K562 (cell line): ENCODE data around the gene EIF2S1. TPM values are rescaled to one million over a fixed set of nuclear protein-coding genes. Genes with fewer than 3 reads are reported as not detected.

Experiments
- BDP1 ChIP-seq: IDR thresholded peaks from 3 replicates; pipeline ENCODE4 v1.6.1; 2011; ENCODE audit not compliant: insufficient read length, insufficient read depth
- CHD2 ChIP-seq: IDR thresholded peaks from 2 replicates; pipeline ENCODE4 v1.6.1; 2011; ENCODE audit warnings: low read depth, low read length
- CXXC5 ChIP-seq: fragments of 250-450 bp; sonication (Bioruptor Pico); IDR thresholded peaks from 2 replicates; pipeline ENCODE4 v1.8.0; 2022; ENCODE audit warnings: inconsistent platforms, mild to moderate bottlenecking, moderate library complexity
- HIVEP1 ChIP-seq: fragments of 250-450 bp; sonication (Bioruptor Pico); IDR thresholded peaks from 2 replicates; pipeline ENCODE4 v1.4.0; 2020; ENCODE audit warnings: mild to moderate bottlenecking
- HMGN3 ChIP-seq: IDR thresholded peaks from 2 replicates; pipeline ENCODE4 v1.6.1; 2011; ENCODE audit warnings: borderline replicate concordance, low read depth, mild to moderate bottlenecking, mixed read lengths, low read length; ENCODE audit not compliant: insufficient read length; ENCODE audit errors: extremely low read depth
- IRF2 ChIP-seq: sonication (generic); formaldehyde crosslinking; IDR thresholded peaks from 2 replicates; pipeline ENCODE4 v1.8.1; 2022; ENCODE audit warnings: mild to moderate bottlenecking, missing genetic modification reagents
- POU5F1 ChIP-seq: fragments of 150-350 bp; IDR thresholded peaks from 2 replicates; pipeline ENCODE4 v1.6.1; 2014; ENCODE audit warnings: borderline replicate concordance, low read length, low read depth, mild to moderate bottlenecking; ENCODE audit not compliant: partially characterized antibody
- TCF7L2 ChIP-seq: fragments of 150-350 bp; IDR thresholded peaks from 2 replicates; pipeline ENCODE4 v1.6.1; 2016; ENCODE audit warnings: low read depth, mild to moderate bottlenecking, low read length, moderate library complexity
- YY1 ChIP-seq, 3 experiments: IDR thresholded peaks; 2 replicates each; pipeline ENCODE4 v1.6.1; 2011; ENCODE audit warnings: low read length in 2 of 3, mild to moderate bottlenecking in 2 of 3, moderate library complexity in 2 of 3, borderline replicate concordance in 1 of 3, control low read depth in 1 of 3, low read depth in 1 of 3; ENCODE audit not compliant: insufficient read depth in 3 of 3, insufficient replicate concordance in 2 of 3, control insufficient read depth in 1 of 3, insufficient read length in 1 of 3; ENCODE audit errors: extremely low read depth in 1 of 3
- polyA plus RNA-seq, 8 experiments: library from polyadenylated mRNA; depleted of rRNA in 4 of 8; stranded (reverse) in 5 of 8; unstranded in 3 of 8; fragments of >200 nt; fragmentation: Nextera tagmentation in 2 of 8; fragmentation: Illumina TruSeq in 1 of 8; extraction: Ambion mirVana in 2 of 8; extraction: Trizol in 1 of 8; gene quantifications; 2 replicates each; pipeline versions ENCODE4 v1.2.1 to v1.2.3, GENCODE V29; 2011 to 2014; ENCODE audit warnings: inconsistent platforms in 1 of 8, missing spikeins in 1 of 8
- total RNA-seq, 7 experiments: library from RNA; depleted of rRNA in 6 of 7; stranded (reverse); fragments of >200 nt in 6 of 7; fragmentation: Illumina TruSeq in 2 of 7; extraction: Trizol in 2 of 7; gene quantifications; 2 replicates each; pipeline versions ENCODE4 v1.2.1 to v1.2.3, GENCODE V29; 2011 to 2021; ENCODE audit warnings: low replicate concordance in 1 of 7
- TF ChIP-seq, protein P1 (sequence below): fragments of 450-650 bp; IDR thresholded peaks from 2 replicates; pipeline ENCODE4 v1.6.1; 2016; ENCODE audit warnings: mild to moderate bottlenecking, moderate library complexity
- TF ChIP-seq, protein P2 (sequence below): fragments of 250-450 bp; sonication (Bioruptor Pico); IDR thresholded peaks from 2 replicates; pipeline ENCODE4 v1.8.0; 2022; ENCODE audit warnings: moderate library complexity, mild to moderate bottlenecking, inconsistent platforms

Gene EIF2S1
- total and polyA plus RNA-seq, 9 of the 15 experiments (the other 6 are each of a cell fraction or from before 2014, with no cell fraction given) = 216 to 1,018 (median 332) TPM

DNA sequence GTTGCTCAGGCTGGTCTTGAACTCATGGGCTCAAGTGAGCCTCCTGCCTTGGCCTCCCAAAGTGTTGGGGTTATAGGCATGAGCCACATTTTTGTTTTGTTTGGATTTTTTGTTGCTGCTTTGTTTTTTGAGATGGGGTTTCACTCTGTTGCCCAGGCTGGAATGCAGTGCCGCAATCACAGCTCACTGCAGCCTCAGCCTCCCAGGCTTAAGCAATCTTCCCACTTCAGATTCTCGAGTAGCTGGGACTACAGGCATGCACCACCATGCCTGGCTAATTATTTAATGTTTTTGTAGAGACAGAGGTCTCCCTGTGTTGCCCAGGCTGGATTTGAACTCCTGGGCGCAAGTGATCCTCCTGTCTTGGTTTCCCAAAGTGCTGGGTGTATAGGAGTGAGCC is 57.5 kb downstream of the EIF2S1 start (continued):
- TF ChIP-seq, protein P1, sequence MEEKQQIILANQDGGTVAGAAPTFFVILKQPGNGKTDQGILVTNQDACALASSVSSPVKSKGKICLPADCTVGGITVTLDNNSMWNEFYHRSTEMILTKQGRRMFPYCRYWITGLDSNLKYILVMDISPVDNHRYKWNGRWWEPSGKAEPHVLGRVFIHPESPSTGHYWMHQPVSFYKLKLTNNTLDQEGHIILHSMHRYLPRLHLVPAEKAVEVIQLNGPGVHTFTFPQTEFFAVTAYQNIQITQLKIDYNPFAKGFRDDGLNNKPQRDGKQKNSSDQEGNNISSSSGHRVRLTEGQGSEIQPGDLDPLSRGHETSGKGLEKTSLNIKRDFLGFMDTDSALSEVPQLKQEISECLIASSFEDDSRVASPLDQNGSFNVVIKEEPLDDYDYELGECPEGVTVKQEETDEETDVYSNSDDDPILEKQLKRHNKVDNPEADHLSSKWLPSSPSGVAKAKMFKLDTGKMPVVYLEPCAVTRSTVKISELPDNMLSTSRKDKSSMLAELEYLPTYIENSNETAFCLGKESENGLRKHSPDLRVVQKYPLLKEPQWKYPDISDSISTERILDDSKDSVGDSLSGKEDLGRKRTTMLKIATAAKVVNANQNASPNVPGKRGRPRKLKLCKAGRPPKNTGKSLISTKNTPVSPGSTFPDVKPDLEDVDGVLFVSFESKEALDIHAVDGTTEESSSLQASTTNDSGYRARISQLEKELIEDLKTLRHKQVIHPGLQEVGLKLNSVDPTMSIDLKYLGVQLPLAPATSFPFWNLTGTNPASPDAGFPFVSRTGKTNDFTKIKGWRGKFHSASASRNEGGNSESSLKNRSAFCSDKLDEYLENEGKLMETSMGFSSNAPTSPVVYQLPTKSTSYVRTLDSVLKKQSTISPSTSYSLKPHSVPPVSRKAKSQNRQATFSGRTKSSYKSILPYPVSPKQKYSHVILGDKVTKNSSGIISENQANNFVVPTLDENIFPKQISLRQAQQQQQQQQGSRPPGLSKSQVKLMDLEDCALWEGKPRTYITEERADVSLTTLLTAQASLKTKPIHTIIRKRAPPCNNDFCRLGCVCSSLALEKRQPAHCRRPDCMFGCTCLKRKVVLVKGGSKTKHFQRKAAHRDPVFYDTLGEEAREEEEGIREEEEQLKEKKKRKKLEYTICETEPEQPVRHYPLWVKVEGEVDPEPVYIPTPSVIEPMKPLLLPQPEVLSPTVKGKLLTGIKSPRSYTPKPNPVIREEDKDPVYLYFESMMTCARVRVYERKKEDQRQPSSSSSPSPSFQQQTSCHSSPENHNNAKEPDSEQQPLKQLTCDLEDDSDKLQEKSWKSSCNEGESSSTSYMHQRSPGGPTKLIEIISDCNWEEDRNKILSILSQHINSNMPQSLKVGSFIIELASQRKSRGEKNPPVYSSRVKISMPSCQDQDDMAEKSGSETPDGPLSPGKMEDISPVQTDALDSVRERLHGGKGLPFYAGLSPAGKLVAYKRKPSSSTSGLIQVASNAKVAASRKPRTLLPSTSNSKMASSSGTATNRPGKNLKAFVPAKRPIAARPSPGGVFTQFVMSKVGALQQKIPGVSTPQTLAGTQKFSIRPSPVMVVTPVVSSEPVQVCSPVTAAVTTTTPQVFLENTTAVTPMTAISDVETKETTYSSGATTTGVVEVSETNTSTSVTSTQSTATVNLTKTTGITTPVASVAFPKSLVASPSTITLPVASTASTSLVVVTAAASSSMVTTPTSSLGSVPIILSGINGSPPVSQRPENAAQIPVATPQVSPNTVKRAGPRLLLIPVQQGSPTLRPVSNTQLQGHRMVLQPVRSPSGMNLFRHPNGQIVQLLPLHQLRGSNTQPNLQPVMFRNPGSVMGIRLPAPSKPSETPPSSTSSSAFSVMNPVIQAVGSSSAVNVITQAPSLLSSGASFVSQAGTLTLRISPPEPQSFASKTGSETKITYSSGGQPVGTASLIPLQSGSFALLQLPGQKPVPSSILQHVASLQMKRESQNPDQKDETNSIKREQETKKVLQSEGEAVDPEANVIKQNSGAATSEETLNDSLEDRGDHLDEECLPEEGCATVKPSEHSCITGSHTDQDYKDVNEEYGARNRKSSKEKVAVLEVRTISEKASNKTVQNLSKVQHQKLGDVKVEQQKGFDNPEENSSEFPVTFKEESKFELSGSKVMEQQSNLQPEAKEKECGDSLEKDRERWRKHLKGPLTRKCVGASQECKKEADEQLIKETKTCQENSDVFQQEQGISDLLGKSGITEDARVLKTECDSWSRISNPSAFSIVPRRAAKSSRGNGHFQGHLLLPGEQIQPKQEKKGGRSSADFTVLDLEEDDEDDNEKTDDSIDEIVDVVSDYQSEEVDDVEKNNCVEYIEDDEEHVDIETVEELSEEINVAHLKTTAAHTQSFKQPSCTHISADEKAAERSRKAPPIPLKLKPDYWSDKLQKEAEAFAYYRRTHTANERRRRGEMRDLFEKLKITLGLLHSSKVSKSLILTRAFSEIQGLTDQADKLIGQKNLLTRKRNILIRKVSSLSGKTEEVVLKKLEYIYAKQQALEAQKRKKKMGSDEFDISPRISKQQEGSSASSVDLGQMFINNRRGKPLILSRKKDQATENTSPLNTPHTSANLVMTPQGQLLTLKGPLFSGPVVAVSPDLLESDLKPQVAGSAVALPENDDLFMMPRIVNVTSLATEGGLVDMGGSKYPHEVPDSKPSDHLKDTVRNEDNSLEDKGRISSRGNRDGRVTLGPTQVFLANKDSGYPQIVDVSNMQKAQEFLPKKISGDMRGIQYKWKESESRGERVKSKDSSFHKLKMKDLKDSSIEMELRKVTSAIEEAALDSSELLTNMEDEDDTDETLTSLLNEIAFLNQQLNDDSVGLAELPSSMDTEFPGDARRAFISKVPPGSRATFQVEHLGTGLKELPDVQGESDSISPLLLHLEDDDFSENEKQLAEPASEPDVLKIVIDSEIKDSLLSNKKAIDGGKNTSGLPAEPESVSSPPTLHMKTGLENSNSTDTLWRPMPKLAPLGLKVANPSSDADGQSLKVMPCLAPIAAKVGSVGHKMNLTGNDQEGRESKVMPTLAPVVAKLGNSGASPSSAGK = no peak
- TF ChIP-seq BDP1 = no peak
- no peak for TF ChIP-seq HMGN3
- no peak for TF ChIP-seq YY1 (IDR thresholded peaks at IDR 0.05; ENCODE audit: borderline replicate concordance in 1 of 3, control insufficient read depth in 1 of 3, extremely low read depth in 1 of 3, insufficient read depth in 3 of 3, insufficient read length in 1 of 3, insufficient replicate concordance in 2 of 3, low read depth in 1 of 3, low read length in 2 of 3)
- TF ChIP-seq HIVEP1 (CRISPR knock-in tag) = no peak
- no peak for TF ChIP-seq POU5F1
- TF ChIP-seq TCF7L2 = no peak
- TF ChIP-seq IRF2 (CRISPR knock-in tag) = no peak
- TF ChIP-seq CHD2 = no peak
- TF ChIP-seq, protein P2, sequence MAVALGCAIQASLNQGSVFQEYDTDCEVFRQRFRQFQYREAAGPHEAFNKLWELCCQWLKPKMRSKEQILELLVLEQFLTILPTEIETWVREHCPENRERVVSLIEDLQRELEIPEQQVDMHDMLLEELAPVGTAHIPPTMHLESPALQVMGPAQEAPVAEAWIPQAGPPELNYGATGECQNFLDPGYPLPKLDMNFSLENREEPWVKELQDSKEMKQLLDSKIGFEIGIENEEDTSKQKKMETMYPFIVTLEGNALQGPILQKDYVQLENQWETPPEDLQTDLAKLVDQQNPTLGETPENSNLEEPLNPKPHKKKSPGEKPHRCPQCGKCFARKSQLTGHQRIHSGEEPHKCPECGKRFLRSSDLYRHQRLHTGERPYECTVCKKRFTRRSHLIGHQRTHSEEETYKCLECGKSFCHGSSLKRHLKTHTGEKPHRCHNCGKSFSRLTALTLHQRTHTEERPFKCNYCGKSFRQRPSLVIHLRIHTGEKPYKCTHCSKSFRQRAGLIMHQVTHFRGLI (CRISPR knock-in tag) = no peak
- TF ChIP-seq CXXC5 = no peak
